Measurements from ENCODE around the gene AQP12A. TPM values are rescaled to one million over a fixed set of nuclear protein-coding genes. Genes with fewer than 3 reads are reported as not detected.

The AQP12A gene
- total and polyA plus RNA-seq, 8 donors, result not detected

DNA sequence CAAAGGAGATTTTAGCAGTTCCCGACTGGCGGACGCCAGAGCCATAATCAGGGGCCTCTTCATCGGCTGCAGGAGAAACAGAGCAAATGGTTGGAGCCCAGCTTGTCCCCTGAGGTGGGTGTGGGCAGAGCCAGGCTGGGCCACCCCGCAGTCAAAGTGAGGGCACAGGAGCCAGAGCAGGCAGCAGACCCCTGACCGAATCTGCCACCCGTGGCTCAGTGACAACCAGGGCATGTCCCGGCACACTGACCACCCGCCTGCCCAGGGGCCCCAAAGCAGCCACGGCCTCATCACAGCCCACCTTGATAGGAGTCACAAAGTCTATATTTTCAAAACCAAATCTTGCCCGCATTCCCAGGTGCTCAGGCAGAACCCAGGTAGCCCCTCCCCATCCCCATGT, 55.6 kb downstream of the AQP12A start:
- intact Hi-C loops (cut with DNase I; ENCODE audit: low total_unique reads), result no loop called here
- 80 to 93% (median 89%) methylated on average over 2 to 11 of the region's 11 CpGs for WGBS, 5 donors
- Histone ChIP-seq H3K4me1 (no peaks in the 10 kb centered on the region), H3K9me3 (no peaks in the 10 kb centered on the region), H3K4me3 (no peak overlapping the region), H3K36me3 (no peaks in the 10 kb centered on the region), H3K27ac (no peak overlapping the region), H3K27me3 (no peaks in the 10 kb centered on the region)
- TF ChIP-seq POLR2AphosphoS5 (IDR thresholded peaks at IDR 0.05), result no peak
- TF ChIP-seq, protein P1, sequence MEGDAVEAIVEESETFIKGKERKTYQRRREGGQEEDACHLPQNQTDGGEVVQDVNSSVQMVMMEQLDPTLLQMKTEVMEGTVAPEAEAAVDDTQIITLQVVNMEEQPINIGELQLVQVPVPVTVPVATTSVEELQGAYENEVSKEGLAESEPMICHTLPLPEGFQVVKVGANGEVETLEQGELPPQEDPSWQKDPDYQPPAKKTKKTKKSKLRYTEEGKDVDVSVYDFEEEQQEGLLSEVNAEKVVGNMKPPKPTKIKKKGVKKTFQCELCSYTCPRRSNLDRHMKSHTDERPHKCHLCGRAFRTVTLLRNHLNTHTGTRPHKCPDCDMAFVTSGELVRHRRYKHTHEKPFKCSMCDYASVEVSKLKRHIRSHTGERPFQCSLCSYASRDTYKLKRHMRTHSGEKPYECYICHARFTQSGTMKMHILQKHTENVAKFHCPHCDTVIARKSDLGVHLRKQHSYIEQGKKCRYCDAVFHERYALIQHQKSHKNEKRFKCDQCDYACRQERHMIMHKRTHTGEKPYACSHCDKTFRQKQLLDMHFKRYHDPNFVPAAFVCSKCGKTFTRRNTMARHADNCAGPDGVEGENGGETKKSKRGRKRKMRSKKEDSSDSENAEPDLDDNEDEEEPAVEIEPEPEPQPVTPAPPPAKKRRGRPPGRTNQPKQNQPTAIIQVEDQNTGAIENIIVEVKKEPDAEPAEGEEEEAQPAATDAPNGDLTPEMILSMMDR (IDR thresholded peaks at IDR 0.05), result no peak
- TF ChIP-seq EP300 (IDR thresholded peaks at IDR 0.05), result no peak
- TF ChIP-seq POLR2A (IDR thresholded peaks at IDR 0.05), result no peak
- no peak for DNase-seq

Small RNA genes lying within 50 kb of the gene (small RNA-seq; reads per million reads assigned to genes)
- 0 reads per million in 4 donors for gene AC011298.3

Other genes with a start within 250 kb of the AQP12A start
- gene ANKMY1, start 133.9 kb upstream of the AQP12A start, total RNA-seq, result 10 to 100 TPM in 4 of 5 donors, 1 to 10 TPM in 1; 8.3 to 79.4 (median 20.4) TPM
- 1 to 10 TPM; 3.1 to 8.4 (median 5.8) TPM for gene ANKMY1, start 133.9 kb upstream of the AQP12A start, polyA plus RNA-seq
- 10 to 100 TPM in 1 of 5 donors, 1 to 10 TPM in 4; 1.3 to 71.5 (median 2.2) TPM for gene DUSP28, start 131.5 kb upstream of the AQP12A start, total RNA-seq
- gene DUSP28, start 131.5 kb upstream of the AQP12A start, polyA plus RNA-seq, result 1 to 10 TPM; 2.7 to 7.0 (median 6.7) TPM
- 100 to 1,000 TPM in 3 of 5 donors, 10 to 100 TPM in 2; 32.7 to 196 (median 145) TPM for gene RNPEPL1, start 123.4 kb upstream of the AQP12A start, total RNA-seq
- 100 to 1,000 TPM in 2 of 3 donors, 10 to 100 TPM in 1; 93.9 to 136 (median 113) TPM for gene RNPEPL1, start 123.4 kb upstream of the AQP12A start, polyA plus RNA-seq
- 100 to 1,000 TPM in 1 of 5 donors, 10 to 100 TPM in 4; 26.6 to 197 (median 58.3) TPM for gene CAPN10, start 105.1 kb upstream of the AQP12A start, total RNA-seq
- gene CAPN10, start 105.1 kb upstream of the AQP12A start, polyA plus RNA-seq, result 10 to 100 TPM; 17.7 to 38.0 (median 23.3) TPM
- gene GPR35, start 66.4 kb upstream of the AQP12A start, total RNA-seq, result 10 to 100 TPM; 11.7 to 68.9 (median 21.9) TPM
- 10 to 100 TPM in 1 of 3 donors, 1 to 10 TPM in 2; 8.5 to 12.8 (median 9.8) TPM for gene GPR35, start 66.4 kb upstream of the AQP12A start, polyA plus RNA-seq
- under 1 TPM in 1 of 5 donors, not detected in 4; 0.89 TPM for gene AQP12B, start 9.0 kb upstream of the AQP12A start, total RNA-seq
- under 1 TPM in 1 of 3 donors, not detected in 2; 0.46 TPM for gene AQP12B, start 9.0 kb upstream of the AQP12A start, polyA plus RNA-seq
- 10 to 100 TPM in 1 of 5 donors, 1 to 10 TPM in 3, under 1 TPM in 1; 0.29 to 12.5 (median 3.9) TPM for gene KIF1A, start 128.4 kb downstream of the AQP12A start, total RNA-seq
- gene KIF1A, start 128.4 kb downstream of the AQP12A start, polyA plus RNA-seq, result 1 to 10 TPM in 1 of 3 donors, under 1 TPM in 2; 0.15 to 4.9 (median 0.63) TPM
- not detected for gene AGXT, start 177.0 kb downstream of the AQP12A start, total RNA-seq
- gene AGXT, start 177.0 kb downstream of the AQP12A start, polyA plus RNA-seq, result not detected
- 1 to 10 TPM in 1 of 5 donors, under 1 TPM in 2, not detected in 2; 0.45 to 4.9 (median 0.55) TPM for gene MAB21L4, start 204.3 kb downstream of the AQP12A start, total RNA-seq
- gene MAB21L4, start 204.3 kb downstream of the AQP12A start, polyA plus RNA-seq, result 10 to 100 TPM in 1 of 3 donors, 1 to 10 TPM in 2; 6.0 to 48.9 (median 9.1) TPM
- 1 to 10 TPM in 1 of 5 donors, not detected in 4; 4.9 TPM for gene CROCC2, start 214.5 kb downstream of the AQP12A start, total RNA-seq
- gene CROCC2, start 214.5 kb downstream of the AQP12A start, polyA plus RNA-seq, result under 1 TPM in 1 of 3 donors, not detected in 2; 0.03 TPM

All from stomach (tissue), 9 donors.